GM19193 (cell line): ENCODE data around the gene UXS1.

Experiments used
- POLR2A ChIP-seq: IDR thresholded peaks from 4 replicates; pipeline ENCODE4 v1.6.1; 2011; ENCODE audit not compliant: insufficient read depth, insufficient read length; ENCODE audit errors: extremely low read depth

The UXS1 gene

GRCh38 chr2:106191511-106192016 lies 2.5 kb downstream of the UXS1 start:
- TF ChIP-seq POLR2A, result no peak

GRCh38 chr2:106189764-106190468 lies 4.2 kb downstream of the UXS1 start:
- no peak for TF ChIP-seq POLR2A

- no peak for TF ChIP-seq POLR2A
Measured at GRCh38 chr2:106189325-106189724, 4.8 kb downstream of the UXS1 start.

GRCh38 chr2:106187273-106187891 lies 6.7 kb downstream of the UXS1 start:
- TF ChIP-seq POLR2A, result no peak

GRCh38 chr2:106185475-106186184 lies 8.5 kb downstream of the UXS1 start:
- no peak for TF ChIP-seq POLR2A

- no peak for TF ChIP-seq POLR2A
Measured at GRCh38 chr2:106184857-106185256, 9.2 kb downstream of the UXS1 start.

- no peak for TF ChIP-seq POLR2A
Measured at GRCh38 chr2:106184394-106184793, 9.7 kb downstream of the UXS1 start.

GRCh38 chr2:106183101-106183696 lies 10.9 kb downstream of the UXS1 start:
- TF ChIP-seq POLR2A, result no peak

- no peak for TF ChIP-seq POLR2A
Measured at GRCh38 chr2:106181064-106181463, 13.0 kb downstream of the UXS1 start.

- no peak for TF ChIP-seq POLR2A
Measured at GRCh38 chr2:106180602-106181001, 13.5 kb downstream of the UXS1 start.

- no peak for TF ChIP-seq POLR2A
Measured at GRCh38 chr2:106178716-106179115, 15.4 kb downstream of the UXS1 start.

- no peak for TF ChIP-seq POLR2A
Measured at GRCh38 chr2:106177581-106177980, 16.5 kb downstream of the UXS1 start.

GRCh38 chr2:106176446-106177099 lies 17.5 kb downstream of the UXS1 start:
- TF ChIP-seq POLR2A, result no peak

GRCh38 chr2:106175086-106175850 lies 18.8 kb downstream of the UXS1 start:
- TF ChIP-seq POLR2A, result no peak

- TF ChIP-seq POLR2A, result no peak
Measured at GRCh38 chr2:106174056-106174455, 20.0 kb downstream of the UXS1 start.

- no peak for TF ChIP-seq POLR2A
Measured at GRCh38 chr2:106172649-106173048, 21.5 kb downstream of the UXS1 start.
